GM19023 (cell line): ENCODE data around the gene CANT1.

Source experiments
- ATAC-seq: cut with Tn5 transposase; IDR thresholded peaks from one replicate; pipeline ENCODE4 v1.9.1; 2021; ENCODE audit warnings: mild to moderate bottlenecking, moderate library complexity; ENCODE audit not compliant: unreplicated experiment

The CANT1 gene

DNA sequence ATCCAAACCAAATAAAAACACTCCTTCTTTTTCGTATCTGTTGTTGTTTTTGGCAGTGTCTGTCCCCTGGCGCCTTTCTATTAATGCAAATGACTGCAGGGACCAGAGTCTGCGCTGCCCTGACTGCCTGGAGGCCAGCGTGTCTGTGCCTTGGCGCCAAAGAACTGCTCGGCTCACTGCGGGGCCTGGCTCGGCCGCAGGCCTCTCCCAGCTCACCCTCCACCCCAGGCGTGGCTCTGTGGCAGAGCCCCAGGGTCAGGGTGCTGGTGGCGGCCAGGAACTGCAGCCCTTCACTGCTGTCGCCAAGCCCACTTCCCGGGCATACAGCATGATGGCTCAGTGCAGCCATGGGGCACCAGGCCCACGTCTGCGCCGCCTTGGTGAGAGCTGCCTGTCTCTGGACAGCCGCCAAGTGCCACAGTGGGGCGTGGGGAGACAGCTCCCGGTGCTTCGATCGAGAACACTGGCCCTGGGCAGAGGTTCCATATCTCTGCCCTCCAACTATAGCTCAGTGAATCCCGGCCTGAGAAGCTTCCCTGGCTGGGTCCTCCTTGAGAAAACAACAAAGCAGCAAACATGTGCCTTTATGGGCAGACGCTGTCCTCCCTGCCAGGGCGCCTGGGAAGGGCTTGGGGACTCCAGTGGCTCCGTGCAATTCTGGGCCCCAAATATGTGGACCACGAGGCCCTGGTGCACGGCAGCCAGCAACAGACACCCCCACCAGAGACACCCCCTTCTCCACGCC, 11.1 kb downstream of the CANT1 start:
- ATAC-seq = no peak

- ATAC-seq = no peak
Observed at GRCh38 chr17:78997881-78998280, 11.7 kb downstream of the CANT1 start.

DNA sequence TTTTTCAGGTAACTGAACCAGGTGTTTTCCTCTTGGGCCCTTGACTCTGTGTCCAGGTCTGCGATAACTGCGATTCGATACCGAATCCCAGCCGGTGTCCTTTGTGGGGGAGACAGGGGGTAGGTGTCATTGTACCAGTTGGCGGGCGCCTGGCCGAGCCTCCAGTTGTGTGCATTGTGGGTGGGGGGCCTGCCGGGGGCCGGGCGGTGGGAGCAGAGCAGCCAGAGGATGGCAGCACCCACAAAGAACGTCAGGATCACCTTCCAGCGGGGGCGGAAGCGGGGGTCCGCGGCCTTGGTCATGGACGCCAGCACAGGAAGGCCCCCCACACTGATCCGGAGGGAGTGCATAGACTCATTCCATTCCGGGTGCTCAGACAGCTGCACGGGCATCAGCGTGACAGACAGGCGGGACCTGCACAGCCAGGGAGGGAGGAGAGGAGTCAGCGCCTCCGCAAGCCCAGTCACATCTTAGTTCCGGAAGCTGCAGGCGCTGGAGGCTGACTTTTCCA, 12.3 kb downstream of the CANT1 start:
- no peak for ATAC-seq

GRCh38 chr17:78996781-78997201, 12.8 kb downstream of the CANT1 start:
- ATAC-seq = no peak

- no peak for ATAC-seq
Observed at GRCh38 chr17:78995761-78996451, 13.7 kb downstream of the CANT1 start.

GRCh38 chr17:78995022-78995760, 14.4 kb downstream of the CANT1 start:
- ATAC-seq = no peak

GRCh38 chr17:78993981-78994671, 15.4 kb downstream of the CANT1 start:
- no peak for ATAC-seq

- ATAC-seq = no peak
Observed at GRCh38 chr17:78993241-78993956, 16.2 kb downstream of the CANT1 start.

GRCh38 chr17:78992542-78993212, 16.9 kb downstream of the CANT1 start:
- ATAC-seq = no peak

GRCh38 chr17:78991906-78992532, 17.5 kb downstream of the CANT1 start:
- no peak for ATAC-seq

GRCh38 chr17:78991017-78991738, 18.4 kb downstream of the CANT1 start:
- ATAC-seq = no peak

DNA sequence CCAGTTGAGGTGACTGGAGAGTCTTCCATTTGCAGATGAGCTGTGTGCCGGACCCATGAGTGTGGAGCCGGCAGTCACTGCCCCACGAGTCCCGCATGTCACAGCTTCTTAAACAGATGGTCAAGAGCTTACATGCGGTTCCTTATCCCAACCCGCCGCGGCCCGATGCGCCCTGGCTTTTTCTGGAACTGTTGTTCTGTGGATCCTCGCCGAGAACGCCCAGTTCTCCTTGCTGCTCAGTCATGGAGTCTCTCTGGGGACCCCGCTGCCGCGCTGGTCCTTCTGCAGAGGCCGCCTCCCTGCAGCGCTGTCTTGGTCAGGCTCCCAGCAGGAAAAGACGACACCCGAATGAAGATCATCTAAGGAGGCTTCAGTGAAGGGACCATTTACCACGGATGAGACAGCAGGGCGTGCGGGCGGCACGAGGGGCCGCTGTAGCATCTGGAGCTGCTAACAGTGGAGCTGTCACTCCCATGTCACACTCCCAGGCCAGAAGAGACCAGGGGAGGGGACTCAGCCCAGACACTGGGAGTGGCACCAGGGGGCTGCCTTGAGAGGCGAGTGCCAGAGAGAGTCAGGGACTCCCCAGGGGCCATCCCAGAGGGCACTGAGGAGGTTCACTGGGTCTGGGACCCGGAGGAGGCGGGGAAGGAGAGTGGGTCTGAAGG, 19.1 kb downstream of the CANT1 start:
- no peak for ATAC-seq

- ATAC-seq = no peak
Observed at GRCh38 chr17:78988152-78988551, 21.4 kb downstream of the CANT1 start.

GRCh38 chr17:78986649-78987328, 22.8 kb downstream of the CANT1 start:
- no peak for ATAC-seq

GRCh38 chr17:78986048-78986648, 23.4 kb downstream of the CANT1 start:
- no peak for ATAC-seq

DNA sequence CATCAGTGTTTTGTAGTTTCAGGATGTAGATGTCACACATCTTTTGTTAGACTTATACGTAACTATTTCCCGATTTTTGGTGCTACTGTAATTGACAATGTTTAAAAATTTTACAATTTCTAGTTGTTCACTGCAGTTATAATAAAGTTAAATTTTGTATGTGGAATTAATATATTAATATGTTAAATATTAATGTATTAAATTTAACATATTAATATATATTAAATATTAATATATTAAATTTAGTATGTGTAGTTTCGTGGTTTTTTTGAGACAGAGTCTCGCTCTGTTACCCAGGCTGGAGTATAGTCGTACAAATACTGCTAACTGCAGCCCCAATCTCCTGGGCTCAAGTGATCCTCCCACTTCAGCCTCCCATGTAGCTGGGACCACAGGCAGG, 24.2 kb downstream of the CANT1 start:
- ATAC-seq = no peak
